ENCODE measurements around the gene TBC1D2. TPM values are rescaled to one million over a fixed set of nuclear protein-coding genes. Genes with fewer than 3 reads are reported as not detected.

Gene TBC1D2
- total and polyA plus RNA-seq, 2 of the 13 experiments (the other 11 are each of a cell fraction or from before 2014, with no cell fraction given): 2.0 to 2.8 TPM

DNA sequence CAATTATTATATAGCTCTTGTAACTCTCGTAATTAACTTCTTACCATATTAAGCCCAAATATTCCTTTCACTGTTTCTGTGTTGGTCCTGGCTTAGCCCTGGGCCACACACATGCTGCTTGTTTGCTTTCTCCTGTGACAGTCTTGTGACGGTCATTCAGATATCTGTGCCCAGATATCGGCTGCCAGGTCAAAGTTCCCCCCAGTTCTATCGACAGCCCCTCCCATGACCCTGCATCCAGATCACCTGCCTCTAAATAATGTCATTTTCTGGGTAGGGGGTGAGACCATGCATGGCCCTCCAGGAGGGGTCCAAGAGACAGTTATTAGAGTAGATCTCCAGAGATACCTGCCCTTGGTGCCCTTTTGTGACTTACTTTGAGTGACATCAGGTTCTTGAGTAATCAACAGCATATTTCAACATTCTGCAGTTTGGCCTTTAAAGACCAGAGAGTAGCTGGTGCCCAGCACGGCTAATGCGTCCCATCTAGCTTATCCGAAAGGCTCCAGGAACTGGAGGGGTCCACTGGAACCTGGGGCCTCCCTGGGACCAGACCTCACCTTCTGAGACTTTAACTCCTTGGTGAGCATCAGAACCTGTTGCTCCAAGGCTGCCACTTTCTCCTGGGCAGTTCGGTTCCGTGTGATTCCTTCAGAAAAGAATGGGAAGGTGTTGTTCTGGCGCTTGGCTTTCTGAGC, 26.9 kb downstream of the TBC1D2 start (continued):
- TF ChIP-seq ZBTB49 (CRISPR knock-in tag; IDR thresholded peaks at IDR 0.05; ENCODE audit: borderline replicate concordance) (no peak), JUND (CRISPR knock-in tag; IDR thresholded peaks at IDR 0.05) (no peak), PAF1 (CRISPR knock-in tag; IDR thresholded peaks at IDR 0.05) (no peak), PBX3 (CRISPR knock-in tag; IDR thresholded peaks at IDR 0.05; ENCODE audit: borderline replicate concordance) (no peak), ZNF34 (CRISPR knock-in tag; IDR thresholded peaks at IDR 0.05; ENCODE audit: borderline replicate concordance) (no peak), FOXP1 (IDR thresholded peaks at IDR 0.05) (no peak), FOXP1 (CRISPR knock-in tag; IDR thresholded peaks at IDR 0.05) (peak; percentile 36), BRF2 (CRISPR knock-in tag; IDR thresholded peaks at IDR 0.05) (no peak), MED1 (CRISPR knock-in tag; IDR thresholded peaks at IDR 0.05) (peak; percentile 43; the same call in 1 of the 2 replicates), DNMT1 (CRISPR knock-in tag; IDR thresholded peaks at IDR 0.05) (no peak), NFKB2 (CRISPR knock-in tag; IDR thresholded peaks at IDR 0.05; ENCODE audit: borderline replicate concordance) (no peak), YY1 (IDR thresholded peaks at IDR 0.05; ENCODE audit: insufficient read depth, insufficient replicate concordance, low read depth, low read length) (no peak)
- TF ChIP-seq, protein P1, sequence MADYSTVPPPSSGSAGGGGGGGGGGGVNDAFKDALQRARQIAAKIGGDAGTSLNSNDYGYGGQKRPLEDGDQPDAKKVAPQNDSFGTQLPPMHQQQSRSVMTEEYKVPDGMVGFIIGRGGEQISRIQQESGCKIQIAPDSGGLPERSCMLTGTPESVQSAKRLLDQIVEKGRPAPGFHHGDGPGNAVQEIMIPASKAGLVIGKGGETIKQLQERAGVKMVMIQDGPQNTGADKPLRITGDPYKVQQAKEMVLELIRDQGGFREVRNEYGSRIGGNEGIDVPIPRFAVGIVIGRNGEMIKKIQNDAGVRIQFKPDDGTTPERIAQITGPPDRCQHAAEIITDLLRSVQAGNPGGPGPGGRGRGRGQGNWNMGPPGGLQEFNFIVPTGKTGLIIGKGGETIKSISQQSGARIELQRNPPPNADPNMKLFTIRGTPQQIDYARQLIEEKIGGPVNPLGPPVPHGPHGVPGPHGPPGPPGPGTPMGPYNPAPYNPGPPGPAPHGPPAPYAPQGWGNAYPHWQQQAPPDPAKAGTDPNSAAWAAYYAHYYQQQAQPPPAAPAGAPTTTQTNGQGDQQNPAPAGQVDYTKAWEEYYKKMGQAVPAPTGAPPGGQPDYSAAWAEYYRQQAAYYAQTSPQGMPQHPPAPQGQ (CRISPR knock-in tag; IDR thresholded peaks at IDR 0.05; ENCODE audit: borderline replicate concordance): no peak
- TF ChIP-seq, protein P2, sequence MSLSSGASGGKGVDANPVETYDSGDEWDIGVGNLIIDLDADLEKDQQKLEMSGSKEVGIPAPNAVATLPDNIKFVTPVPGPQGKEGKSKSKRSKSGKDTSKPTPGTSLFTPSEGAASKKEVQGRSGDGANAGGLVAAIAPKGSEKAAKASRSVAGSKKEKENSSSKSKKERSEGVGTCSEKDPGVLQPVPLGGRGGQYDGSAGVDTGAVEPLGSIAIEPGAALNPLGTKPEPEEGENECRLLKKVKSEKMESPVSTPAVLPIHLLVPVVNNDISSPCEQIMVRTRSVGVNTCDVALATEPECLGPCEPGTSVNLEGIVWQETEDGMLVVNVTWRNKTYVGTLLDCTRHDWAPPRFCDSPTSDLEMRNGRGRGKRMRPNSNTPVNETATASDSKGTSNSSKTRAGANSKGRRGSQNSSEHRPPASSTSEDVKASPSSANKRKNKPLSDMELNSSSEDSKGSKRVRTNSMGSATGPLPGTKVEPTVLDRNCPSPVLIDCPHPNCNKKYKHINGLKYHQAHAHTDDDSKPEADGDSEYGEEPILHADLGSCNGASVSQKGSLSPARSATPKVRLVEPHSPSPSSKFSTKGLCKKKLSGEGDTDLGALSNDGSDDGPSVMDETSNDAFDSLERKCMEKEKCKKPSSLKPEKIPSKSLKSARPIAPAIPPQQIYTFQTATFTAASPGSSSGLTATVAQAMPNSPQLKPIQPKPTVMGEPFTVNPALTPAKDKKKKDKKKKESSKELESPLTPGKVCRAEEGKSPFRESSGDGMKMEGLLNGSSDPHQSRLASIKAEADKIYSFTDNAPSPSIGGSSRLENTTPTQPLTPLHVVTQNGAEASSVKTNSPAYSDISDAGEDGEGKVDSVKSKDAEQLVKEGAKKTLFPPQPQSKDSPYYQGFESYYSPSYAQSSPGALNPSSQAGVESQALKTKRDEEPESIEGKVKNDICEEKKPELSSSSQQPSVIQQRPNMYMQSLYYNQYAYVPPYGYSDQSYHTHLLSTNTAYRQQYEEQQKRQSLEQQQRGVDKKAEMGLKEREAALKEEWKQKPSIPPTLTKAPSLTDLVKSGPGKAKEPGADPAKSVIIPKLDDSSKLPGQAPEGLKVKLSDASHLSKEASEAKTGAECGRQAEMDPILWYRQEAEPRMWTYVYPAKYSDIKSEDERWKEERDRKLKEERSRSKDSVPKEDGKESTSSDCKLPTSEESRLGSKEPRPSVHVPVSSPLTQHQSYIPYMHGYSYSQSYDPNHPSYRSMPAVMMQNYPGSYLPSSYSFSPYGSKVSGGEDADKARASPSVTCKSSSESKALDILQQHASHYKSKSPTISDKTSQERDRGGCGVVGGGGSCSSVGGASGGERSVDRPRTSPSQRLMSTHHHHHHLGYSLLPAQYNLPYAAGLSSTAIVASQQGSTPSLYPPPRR (CRISPR knock-in tag; IDR thresholded peaks at IDR 0.05; ENCODE audit: borderline replicate concordance): no peak; the same call in 1 of the 2 replicates

All from HepG2 (cell line).